NCI-H1694 (cell line): ENCODE data around the gene KCNS1.
"Not testable (repeated sequence)": the region's sequence is repeated elsewhere in the genome, so short reads cannot be mapped to it uniquely, and the experiment has no call there.

Experiments used
- DNase-seq: peaks from one replicate; lab custom pipeline; 2025; lab: John Stamatoyannopoulos, UW

Gene KCNS1, protein sequence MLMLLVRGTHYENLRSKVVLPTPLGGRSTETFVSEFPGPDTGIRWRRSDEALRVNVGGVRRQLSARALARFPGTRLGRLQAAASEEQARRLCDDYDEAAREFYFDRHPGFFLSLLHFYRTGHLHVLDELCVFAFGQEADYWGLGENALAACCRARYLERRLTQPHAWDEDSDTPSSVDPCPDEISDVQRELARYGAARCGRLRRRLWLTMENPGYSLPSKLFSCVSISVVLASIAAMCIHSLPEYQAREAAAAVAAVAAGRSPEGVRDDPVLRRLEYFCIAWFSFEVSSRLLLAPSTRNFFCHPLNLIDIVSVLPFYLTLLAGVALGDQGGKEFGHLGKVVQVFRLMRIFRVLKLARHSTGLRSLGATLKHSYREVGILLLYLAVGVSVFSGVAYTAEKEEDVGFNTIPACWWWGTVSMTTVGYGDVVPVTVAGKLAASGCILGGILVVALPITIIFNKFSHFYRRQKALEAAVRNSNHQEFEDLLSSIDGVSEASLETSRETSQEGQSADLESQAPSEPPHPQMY

DNA sequence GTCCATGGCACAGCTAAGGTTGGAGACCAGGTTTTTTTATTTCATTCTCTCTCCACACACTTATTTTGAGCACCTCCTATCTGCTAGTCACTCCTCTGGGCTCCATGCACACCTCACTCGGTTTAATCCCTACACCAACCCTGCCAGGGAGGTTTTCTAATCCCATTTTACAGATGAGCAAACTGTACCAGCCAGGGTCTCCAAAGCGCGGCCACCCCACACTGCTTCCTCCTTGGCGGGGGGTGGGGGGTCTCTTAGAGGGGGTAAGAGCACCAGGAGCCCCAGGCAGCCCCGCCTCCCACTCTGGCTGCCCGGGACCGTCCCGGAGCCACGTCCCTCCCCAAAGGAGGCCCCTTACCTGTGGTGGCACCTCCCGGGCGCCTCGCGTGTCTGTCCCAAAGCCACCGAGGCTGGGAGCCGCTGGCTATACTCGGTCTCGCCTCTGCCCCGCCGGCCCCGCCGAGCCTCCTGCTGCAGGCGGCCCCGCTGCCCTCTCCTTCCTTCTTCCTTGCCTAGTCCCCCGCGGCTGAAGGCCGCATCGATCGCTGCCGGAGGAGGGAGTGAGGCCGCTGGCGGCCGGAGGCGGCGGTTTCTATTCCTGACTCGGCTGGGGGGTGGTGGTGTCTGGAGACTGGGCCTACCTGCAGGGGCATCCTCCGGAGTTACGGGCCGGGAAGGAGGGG is at the start of gene KCNS1:
Gene KCNS1 (minus strand): TSS at position 565 of the 683 bp plus-strand sequence. CDS start 1,891 bp downstream, outside the sequence.
- no peak for DNase-seq

DNA sequence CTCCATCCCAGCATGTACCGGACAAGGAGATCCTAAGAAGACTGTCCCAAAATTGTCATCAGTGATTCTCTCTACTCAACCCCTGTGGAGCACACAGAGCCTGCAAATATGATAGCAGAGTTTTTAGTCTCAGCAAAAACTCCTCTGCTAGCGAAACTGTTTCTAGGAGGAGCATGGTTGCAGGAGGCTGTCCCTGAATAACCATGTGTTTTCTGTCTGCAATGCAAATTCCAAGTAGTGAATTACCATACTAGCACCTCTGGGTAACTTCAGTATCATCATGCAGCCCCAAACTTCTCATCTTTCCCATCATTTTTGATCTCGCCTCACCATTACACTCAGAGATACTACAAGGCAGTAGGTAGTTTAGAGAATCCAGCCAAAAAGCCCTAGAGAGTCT is 48.1 kb upstream of the KCNS1 start:
- no peak for DNase-seq

DNA sequence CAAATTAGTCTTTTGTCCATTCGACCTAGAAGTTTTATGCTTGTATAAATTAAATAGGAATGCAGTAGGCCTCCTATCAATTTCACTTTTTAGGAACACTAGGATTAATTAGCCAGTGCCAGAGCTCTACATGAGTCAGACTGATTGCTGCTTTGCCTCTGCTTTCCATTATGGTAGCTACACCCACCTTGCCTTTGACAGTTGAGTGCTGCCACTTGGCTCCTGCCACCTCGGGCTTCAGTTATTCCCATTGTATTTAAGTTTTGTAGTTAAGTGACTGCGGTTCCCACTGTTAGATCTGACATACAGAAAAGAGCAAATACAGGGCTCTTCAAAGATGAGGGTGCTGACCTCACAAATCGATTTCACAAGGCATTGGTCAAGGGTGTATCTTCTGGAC is 39.9 kb upstream of the KCNS1 start:
- no peak for DNase-seq

DNA sequence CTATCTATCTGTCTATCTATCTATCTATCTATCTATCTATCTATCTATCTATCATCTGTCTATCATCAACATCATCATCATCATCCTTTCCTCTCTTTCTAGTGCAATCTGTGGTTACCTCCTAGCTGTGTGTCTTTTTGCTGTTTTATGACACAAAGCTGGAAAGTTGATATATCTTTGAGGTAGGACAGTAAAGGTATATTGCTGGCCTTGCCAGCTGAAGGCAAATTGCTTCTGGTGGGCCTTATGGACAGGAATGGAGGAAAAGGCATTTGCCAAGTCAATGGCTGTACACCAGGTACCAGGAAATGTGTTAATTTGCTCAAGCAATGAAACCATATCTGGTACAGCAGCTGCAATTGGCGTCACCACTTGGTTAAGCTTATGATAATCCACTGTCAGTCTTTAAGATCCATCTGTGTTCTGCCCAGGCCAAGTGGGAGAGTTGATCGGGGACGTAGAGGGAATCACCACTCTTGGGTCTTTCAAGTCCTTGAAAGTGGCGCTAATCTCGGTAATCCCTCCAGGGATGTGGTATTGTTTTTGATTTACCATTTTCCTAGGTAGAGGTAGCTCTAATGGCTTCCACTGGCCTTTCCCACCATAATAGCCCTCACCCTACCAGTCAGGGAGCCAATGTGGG is 38.9 kb upstream of the KCNS1 start:
- not testable (repeated sequence) for DNase-seq

DNA sequence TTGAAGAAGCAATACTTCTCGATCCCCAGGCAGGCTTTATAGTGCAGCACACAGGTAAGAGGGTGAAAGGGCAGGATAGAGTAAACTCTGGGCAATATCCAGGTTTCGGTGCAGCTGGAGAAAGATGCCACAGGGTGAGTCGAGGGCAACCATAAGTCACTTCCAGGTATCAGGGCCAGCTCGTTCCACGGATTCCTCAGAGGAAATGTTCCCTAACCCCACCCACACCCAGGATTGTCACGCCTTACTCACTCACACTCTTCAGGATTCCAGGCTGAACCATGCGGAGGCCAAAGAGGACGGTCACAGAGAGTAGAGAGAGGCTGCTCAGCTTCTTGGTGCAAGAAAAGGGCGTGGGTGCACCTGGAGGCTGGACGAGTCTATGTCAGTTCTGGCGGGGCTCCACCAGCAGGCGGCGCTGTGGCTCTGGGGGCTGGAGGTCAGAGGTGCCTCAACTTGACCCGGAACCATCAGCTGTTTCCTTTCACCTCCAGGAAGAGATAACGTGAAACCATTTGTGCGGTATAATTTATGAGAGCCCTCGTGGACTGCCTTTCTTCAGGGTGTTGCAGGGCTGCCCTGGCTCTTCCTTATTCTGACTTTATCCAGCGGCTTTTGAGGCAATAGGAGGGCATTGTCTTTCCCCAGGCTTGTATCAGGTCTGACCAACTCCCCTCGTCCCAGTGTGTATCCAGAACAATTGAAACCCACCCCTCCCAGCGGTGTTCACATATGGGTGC is 37.8 kb upstream of the KCNS1 start:
- no peak for DNase-seq

DNA sequence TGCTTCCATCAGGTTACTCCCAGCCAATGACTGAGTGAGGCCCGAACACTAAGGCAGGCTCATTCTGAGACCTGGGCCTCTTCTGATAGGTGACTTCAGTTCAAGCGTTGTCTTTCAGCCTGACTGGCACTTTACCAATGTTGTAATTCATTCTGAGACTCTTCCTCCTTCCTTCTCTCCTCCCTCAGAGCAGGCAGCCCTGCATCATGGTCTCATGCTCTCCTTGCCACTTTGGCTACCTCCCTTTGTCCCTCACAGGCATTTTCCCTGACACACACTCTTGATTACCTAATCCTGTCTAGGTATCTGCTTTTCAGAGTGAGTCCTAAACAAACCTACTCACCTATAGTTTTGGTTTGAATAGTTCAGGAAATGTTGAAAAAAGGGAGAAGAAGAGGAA is 36.0 kb upstream of the KCNS1 start:
- DNase-seq: no peak

DNA sequence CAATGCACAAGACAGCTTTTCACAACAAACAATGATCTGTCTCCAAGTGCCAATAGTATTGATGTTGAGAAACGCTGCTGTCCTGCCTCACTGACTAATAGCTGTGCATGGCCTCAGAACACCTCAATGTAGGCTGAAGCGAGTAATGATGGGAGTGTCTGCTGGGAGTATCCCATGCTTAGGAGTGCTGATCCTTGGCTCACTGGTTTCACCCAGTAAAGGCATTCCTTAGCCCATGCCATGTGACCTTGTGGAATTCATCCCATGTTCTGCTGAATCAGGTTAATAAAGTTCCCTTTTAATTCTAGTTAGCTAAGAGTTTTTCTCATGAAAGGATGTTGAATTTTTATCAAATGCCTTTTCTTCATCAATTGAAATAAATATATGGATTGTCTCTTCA is 27.2 kb upstream of the KCNS1 start:
- DNase-seq: no peak

DNA sequence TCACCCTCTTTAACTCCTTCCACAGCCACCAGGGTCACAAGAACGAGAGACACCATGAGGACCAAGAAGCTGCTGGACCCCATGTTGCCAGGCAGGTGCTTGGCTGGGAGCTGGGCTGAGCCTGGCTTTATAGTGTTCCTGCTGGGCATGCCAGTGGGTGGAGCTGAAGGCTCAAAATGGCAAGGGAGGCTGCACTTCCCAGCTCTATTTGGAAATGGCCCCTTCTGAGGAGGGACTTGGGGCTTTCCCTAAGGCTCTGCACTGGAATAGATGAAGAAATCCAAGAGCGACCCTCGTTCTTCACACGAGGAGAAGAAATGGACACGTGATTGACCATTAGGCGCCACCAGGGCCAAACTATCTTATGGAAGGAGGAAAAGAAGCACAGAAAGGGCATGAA is 23.4 kb upstream of the KCNS1 start, which contains the start of gene WFDC12:
Gene WFDC12 (minus strand): TSS at position 101 of the 400 bp plus-strand sequence. CDS start 18 bp downstream, at position 83.
- no peak for DNase-seq

DNA sequence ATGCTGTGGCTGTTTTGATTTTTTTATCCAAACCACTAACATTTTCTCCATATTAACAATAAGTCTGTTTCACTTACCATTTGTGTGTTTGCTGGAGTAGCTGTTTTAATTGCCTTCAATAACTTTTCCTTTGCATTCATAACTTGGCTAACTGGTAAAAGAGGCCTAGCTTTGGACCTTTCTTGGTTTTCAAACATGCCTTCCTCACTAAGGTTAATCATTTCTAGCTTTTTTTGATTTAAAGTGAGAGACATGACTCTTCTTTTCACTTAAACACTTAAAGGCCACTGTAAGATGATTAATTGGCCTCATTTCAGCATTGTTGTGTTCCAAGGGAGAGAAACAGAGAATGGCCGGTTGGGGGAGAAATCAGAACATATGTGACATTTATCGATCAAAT is 20.5 kb upstream of the KCNS1 start:
- DNase-seq: no peak

DNA sequence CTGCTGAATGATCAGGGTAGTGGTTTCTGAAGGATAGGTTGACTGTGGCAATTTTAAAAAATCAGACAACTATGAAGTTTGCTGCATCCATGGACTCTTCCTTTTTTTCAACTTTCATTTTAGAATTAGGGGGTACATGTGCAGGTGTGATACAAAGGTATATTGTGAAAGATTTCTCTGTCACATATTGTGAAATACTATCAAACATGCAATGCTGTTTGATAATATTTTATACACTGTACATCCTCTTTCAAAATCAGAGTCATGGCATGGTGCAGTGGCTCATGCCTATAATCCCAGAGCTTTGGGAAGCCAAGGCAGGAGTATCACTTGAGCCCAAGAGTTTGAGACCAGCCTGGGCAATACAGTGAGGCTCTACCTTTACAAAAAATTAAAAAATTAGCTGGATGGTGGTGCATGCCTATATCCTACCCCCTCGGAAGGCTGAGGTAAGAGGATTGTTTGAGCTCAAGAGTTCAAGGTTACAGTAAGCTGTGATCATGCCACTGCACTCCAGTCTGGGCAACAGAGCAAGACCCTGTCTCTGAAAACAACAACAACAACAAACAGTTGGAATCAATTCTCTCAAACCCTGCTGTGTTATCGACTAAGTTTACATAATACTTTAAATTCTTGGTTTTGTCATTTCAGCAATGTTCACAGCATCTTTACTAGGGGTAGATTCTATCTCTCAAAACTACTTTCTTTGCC is 18.8 kb upstream of the KCNS1 start:
- no peak for DNase-seq

DNA sequence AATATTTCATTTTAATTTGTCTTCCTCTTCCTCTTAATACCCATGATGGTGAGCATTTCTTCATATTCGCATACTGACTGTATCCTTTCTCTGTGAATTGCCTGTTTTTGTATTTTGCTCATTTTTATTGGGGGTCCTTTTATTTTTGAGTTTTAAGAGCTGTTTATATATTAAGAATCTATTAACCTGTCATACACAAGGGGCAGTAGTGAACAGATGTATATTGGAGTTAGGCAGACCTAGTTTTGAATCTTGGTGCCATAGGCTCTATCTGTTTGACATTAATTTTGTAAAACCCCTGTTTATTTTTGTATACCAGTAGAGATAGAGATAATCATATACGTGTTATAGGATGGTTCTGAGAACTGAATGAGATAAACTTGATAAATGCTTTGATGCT is 17.1 kb upstream of the KCNS1 start:
- no peak for DNase-seq

DNA sequence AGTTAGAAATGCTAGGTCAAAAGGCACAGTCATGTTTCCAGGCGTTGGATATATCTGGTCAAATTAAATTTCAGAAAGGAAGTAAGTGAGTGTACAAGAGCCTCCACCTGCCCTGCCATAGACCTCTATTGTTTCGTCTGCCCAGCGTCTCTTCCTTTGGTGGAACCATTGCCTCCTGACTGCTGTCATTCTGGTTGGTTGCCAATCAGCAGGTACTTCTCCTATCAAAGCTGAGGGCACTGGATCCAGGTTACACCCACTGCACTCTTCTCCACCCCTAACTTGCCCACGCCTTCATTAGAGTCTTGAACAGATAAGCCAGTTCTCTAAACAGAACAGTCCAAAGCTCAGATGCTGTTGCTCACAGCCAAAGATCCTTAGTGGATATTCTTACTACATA is 16.7 kb upstream of the KCNS1 start:
- no peak for DNase-seq

DNA sequence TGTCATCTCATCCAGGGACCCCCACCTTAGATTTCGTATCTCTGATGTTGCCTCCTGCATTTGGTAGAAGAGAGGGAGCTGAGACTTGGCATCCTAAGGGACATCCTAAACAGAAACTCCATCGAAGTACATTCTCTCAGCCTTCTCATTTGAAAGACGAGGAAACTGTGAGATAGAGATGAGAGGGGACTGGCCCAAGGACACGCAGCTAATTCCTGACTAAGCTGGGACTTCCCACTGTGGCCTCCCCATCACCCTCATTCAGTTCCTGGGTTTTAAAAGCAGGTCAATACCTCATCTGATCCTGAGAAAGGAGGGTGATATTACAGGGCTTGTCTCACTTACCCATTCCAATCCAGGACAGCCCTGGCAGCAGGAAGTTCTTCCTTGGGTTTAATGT is 14.9 kb upstream of the KCNS1 start:
- DNase-seq: no peak

DNA sequence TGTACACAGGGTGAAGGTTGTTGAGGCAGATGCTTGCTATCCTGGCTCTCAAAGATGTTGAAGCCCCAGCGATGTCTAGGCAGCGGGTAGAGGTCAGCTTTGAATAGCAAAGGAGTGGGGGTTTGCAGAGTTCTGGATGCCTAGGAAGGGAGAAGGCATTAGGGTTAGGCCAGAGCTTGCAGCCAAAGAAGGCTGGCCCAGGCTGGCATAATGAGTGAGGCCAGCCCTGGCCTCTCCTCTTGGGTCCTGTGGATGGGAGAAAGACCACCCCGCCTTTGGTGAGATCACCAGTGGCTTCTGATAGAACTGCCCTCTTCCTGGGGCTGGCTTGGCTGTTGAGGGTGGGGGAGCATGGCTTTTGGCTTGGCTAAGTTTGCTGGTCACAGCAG is 14.5 kb upstream of the KCNS1 start:
- no peak for DNase-seq

DNA sequence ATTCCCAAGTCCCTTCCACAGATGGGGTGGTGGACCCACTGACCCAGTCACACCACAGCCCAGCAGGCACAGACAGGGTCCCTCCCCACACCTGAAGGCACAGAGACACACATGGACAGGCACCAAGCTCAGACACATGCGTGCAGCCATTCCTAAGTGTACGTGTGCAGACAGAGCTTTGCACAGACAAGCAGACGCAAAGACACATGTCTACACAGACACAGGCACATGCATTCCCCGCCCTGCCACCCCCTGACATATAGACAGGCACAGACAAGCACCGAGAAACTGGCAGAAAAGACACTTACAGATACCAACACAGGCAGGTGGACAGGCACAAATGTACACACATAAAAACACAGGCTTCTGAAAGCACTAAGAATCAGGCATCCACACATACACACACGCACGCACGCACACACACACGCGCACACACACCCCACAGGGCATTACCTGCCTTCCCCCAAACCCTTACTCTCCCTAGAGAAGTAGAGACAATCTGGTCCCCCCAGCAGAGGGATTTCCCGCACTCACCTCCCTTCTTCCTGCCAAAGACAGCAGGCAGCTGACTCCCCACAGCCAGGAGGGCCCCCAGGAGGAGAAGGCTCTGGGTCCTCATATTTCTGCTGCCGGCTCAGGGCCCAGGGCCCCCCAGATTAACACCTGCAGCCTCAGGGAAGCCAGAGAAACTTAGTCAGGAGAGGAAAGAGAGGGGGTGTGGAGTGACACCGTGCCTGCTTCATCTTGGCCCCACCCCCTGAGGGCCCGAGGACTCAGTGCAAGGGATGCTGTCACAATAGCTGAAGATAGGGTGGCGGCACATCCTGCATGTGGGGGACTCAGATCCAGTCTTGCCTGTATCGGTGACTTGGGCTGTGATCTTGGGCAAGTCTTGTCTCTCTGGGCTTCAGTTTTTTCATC is 13.8 kb upstream of the KCNS1 start, which contains the start of gene WFDC5:
Gene WFDC5 (minus strand): TSS at position 710 of the 921 bp plus-strand sequence. CDS start 91 bp downstream, at position 619.
- DNase-seq: no peak

DNA sequence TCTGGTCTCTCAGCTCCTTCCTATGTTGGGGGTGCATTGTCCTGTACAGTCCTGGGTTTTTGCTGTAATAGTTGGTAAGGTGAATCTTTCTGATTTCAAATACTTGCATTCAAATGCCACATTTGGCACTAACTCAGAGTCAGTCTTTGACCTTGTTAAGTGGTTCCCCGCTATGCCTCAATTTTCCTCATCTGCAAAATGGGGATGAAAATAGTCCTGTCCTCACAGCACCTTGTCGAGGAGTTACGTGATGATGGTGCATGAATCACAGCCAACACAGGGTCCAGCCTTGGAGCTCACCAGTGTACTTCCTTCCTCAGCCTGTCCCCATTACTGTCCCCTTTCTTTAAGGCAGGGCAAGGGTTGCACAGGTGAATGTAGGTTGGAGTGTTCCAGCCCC is 12.9 kb upstream of the KCNS1 start:
- DNase-seq: no peak

DNA sequence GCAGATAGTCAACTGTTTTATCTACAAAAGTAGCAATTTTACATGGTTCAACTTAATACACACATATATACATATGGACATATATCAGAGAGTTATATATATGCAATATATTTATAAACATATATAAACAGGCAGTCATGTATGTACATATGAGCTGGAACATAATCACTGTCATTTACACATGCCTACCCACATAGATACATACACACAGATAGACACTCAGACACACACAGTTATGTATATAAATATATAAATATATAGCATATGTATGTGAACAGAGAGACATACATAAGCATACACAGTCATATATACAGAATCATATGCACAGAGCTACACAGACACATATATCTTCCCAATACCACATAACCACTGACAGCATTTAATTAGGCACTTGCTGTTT is 11.8 kb upstream of the KCNS1 start:
- DNase-seq: no peak

DNA sequence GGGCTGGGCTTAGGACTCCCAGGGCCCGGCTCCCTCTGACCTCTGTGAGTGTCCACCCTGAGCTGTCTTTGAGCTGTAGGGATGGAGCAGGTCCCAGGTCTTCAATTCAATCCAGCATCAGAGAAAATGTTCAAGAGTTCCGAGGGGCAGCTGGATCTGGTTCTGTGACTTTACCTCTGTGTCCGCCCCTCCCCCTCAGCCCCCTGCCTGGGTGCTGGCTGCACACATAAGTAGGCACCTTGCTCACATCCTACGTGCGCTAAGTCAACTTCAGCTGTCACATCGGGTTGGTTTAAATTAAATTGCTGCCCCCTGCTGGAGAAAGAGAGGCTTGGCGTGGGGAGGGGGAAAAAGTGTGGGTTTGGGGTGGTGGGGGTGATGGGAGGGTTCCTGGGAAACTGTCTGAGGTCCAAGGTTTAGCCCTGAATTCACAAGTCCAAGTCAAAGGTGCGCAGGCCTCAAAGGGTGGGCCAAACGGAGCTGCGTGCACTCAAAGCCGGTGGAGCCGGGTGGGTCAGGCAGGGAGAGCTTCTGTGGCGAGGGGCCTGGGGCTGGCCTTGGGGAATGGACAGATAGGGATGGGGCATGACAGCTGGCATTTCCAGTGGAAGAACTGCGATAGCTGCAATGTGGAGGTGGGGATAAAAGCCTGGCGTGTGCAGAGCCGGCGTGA is 11.0 kb upstream of the KCNS1 start:
- no peak for DNase-seq

DNA sequence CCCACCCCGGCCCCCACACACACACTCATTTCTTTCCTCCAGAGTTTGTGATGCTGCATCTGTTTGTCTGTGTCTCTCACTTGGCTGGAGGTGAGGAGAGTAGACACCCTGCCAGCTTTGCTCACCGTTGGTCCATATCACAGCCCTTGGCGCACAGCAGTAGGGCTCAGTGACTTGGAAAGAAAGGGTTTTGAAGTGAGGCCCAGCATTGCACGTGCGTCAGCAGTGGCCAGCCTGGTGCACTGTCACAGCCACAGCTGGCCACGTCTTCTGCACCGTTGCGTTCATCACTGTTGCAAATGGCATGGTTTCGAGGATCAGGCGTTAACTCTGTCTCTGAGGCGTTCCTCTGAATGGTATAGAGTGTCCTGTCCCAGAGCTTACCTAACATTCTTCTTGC is 10.4 kb upstream of the KCNS1 start:
- DNase-seq: no peak

DNA sequence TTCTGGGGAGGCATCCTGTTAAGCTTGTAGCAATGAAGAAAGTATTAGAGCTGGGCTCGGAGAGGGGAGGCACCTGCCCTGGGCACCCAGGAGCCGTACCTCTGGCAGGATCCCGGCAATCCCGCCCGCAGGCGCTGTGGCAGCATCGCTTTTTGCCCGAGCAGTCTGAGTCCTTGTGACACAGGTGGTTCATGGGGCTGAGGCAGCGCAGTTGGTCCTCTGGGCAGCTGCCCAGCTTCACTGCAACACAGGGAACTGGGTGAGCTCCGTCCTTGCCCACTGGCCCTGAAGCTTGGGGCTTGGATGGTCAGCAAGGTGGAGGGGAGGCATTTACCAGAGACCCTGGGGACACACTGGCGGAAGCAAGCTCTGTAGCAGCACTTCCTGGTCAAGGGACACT is 9.4 kb upstream of the KCNS1 start:
- no peak for DNase-seq
